Neutrophil (primary cell): ENCODE measurements around the gene FAAP100.

Experiments
- H3K27ac ChIP-seq: fragments of 200-600 bp; sonication (generic); 2 replicates; pipeline ENCODE4 v1.5.1; 2016; ENCODE audit warnings: mild to moderate bottlenecking, moderate library complexity
- H3K27me3 ChIP-seq: fragments of 200-600 bp; sonication (generic); 2 replicates; pipeline ENCODE4 v1.6.0; 2016; ENCODE audit warnings: mild to moderate bottlenecking
- H3K36me3 ChIP-seq: fragments of 200-600 bp; sonication (generic); 2 replicates; pipeline ENCODE4 v1.5.1; 2017
- H3K4me1 ChIP-seq, 2 experiments: fragments of 200-600 bp in 1 of 2; sonication (generic) in 1 of 2; 1 replicate in 1 of 2; 2 replicates in 1 of 2; pipeline versions ENCODE4 v1.5.1 to v1.6.1; 2013 to 2016; ENCODE audit warnings: low read depth in 1 of 2, low read length in 1 of 2, mild to moderate bottlenecking in 1 of 2, moderate library complexity in 1 of 2; ENCODE audit not compliant: control insufficient read depth in 1 of 2, insufficient read depth in 1 of 2
- H3K4me3 ChIP-seq, 2 experiments: fragments of 200-600 bp in 1 of 2; sonication (generic) in 1 of 2; 1 replicate in 1 of 2; 2 replicates in 1 of 2; pipeline ENCODE4 v1.5.1; 2013 to 2016; ENCODE audit warnings: low read depth in 1 of 2, low read length in 1 of 2, mild to moderate bottlenecking in 1 of 2, moderate library complexity in 1 of 2
- H3K9me3 ChIP-seq: fragments of 200-600 bp; sonication (generic); 2 replicates; pipeline ENCODE4 v1.5.1; 2016
- CTCF ChIP-seq: fragments of 200-600 bp; sonication (generic); IDR thresholded peaks from 2 replicates; pipeline ENCODE4 v1.5.1; 2016; ENCODE audit warnings: antibody characterized with exemption

Gene FAAP100

GRCh38 chr17:81522491-81523401, 29.4 kb downstream of the FAAP100 start:
- no peaks in the 10 kb centered on the region for H3K9me3 ChIP-seq
- no peak overlapping the region for H3K4me3 ChIP-seq
- H3K36me3 ChIP-seq, result no peaks in the 10 kb centered on the region
- peaks cover 86% of the 10 kb centered on the region for H3K27me3 ChIP-seq
- H3K27ac ChIP-seq, result no peak overlapping the region
- no peak for TF ChIP-seq CTCF
- peaks cover 20 to 22% of the 10 kb centered on the region in 2 experiments for H3K4me1 ChIP-seq

- TF ChIP-seq CTCF, result no peak
- H3K9me3 ChIP-seq, result no peaks in the 10 kb centered on the region
- peak overlapping the region in 1 of 2 experiments; percentile 72 for H3K4me3 ChIP-seq
- peaks cover 42% of the 10 kb centered on the region in 2 experiments for H3K4me1 ChIP-seq
- H3K27ac ChIP-seq, result no peak overlapping the region
- peaks cover 71% of the 10 kb centered on the region for H3K27me3 ChIP-seq
- no peaks in the 10 kb centered on the region for H3K36me3 ChIP-seq
Observed at GRCh38 chr17:81520021-81520901, 31.9 kb downstream of the FAAP100 start.

- H3K36me3 ChIP-seq, result no peaks in the 10 kb centered on the region
- peak; percentile 69 for TF ChIP-seq CTCF
- H3K4me1 ChIP-seq, result peaks cover 44 to 47% of the 10 kb centered on the region in 2 experiments
- H3K4me3 ChIP-seq, result peak overlapping the region; percentile 46 to 72
- H3K27me3 ChIP-seq, result peaks cover 64% of the 10 kb centered on the region
- H3K9me3 ChIP-seq, result no peaks in the 10 kb centered on the region
- peak overlapping the region; percentile 26 for H3K27ac ChIP-seq
Observed at GRCh38 chr17:81519284-81520020, 32.7 kb downstream of the FAAP100 start.

- no peaks in the 10 kb centered on the region for H3K9me3 ChIP-seq
- H3K36me3 ChIP-seq, result no peaks in the 10 kb centered on the region
- H3K27ac ChIP-seq, result peak overlapping the region; percentile 26
- peaks cover 58% of the 10 kb centered on the region for H3K27me3 ChIP-seq
- TF ChIP-seq CTCF, result no peak
- H3K4me1 ChIP-seq, result peaks cover 49 to 51% of the 10 kb centered on the region in 2 experiments
- peak overlapping the region; percentile 46 to 72 for H3K4me3 ChIP-seq
Observed at GRCh38 chr17:81518785-81519283, 33.3 kb downstream of the FAAP100 start.
